ENCODE measurements around the gene MAP1B.

MAP1B gene

GRCh38 chr5:72194846-72195245, 87.6 kb downstream of the MAP1B start:
- DNase-seq (ENCODE audit: low spot score): no peak

GRCh38 chr5:72195581-72195980, 88.3 kb downstream of the MAP1B start:
- DNase-seq (ENCODE audit: low spot score): no peak

- DNase-seq (ENCODE audit: low spot score): no peak
Observed at GRCh38 chr5:72197393-72197792, 90.1 kb downstream of the MAP1B start.

GRCh38 chr5:72199681-72200080, 92.4 kb downstream of the MAP1B start:
- DNase-seq (ENCODE audit: low spot score): no peak

GRCh38 chr5:72202331-72202825, 95.1 kb downstream of the MAP1B start:
- DNase-seq (ENCODE audit: low spot score): no peak

GRCh38 chr5:72203251-72203845, 96.1 kb downstream of the MAP1B start:
- no peak for DNase-seq (ENCODE audit: low spot score)

GRCh38 chr5:72204946-72205345, 97.7 kb downstream of the MAP1B start:
- DNase-seq (ENCODE audit: low spot score): no peak

GRCh38 chr5:72205431-72206009, 98.2 kb downstream of the MAP1B start:
- no peak for DNase-seq (ENCODE audit: low spot score)

GRCh38 chr5:72206160-72206559, 98.9 kb downstream of the MAP1B start:
- no peak for DNase-seq (ENCODE audit: low spot score)

GRCh38 chr5:72206994-72207393, 99.7 kb downstream of the MAP1B start:
- DNase-seq (ENCODE audit: low spot score): no peak

- DNase-seq (ENCODE audit: low spot score): no peak
Observed at GRCh38 chr5:72208324-72208926, 101.2 kb downstream of the MAP1B start.

GRCh38 chr5:72209147-72210115, 102.2 kb downstream of the MAP1B start:
- no peak for DNase-seq (ENCODE audit: low spot score)

- no peak for DNase-seq (ENCODE audit: low spot score)
Observed at GRCh38 chr5:72210888-72211678, 103.8 kb downstream of the MAP1B start.

- DNase-seq (ENCODE audit: low spot score): no peak
Observed at GRCh38 chr5:72212171-72212570, 104.9 kb downstream of the MAP1B start.

GRCh38 chr5:72213482-72213881, 106.2 kb downstream of the MAP1B start:
- no peak for DNase-seq (ENCODE audit: low spot score)

- no peak for DNase-seq (ENCODE audit: low spot score)
Observed at GRCh38 chr5:72214168-72214567, 106.9 kb downstream of the MAP1B start.

GRCh38 chr5:72216756-72217155, 109.5 kb downstream of the MAP1B start:
- DNase-seq (ENCODE audit: low spot score): no peak

- DNase-seq (ENCODE audit: low spot score): no peak
Observed at GRCh38 chr5:72221099-72221498, 113.8 kb downstream of the MAP1B start.

GRCh38 chr5:72221541-72221940, 114.3 kb downstream of the MAP1B start:
- no peak for DNase-seq (ENCODE audit: low spot score)

GRCh38 chr5:72222521-72222920, 115.2 kb downstream of the MAP1B start:
- no peak for DNase-seq (ENCODE audit: low spot score)

GRCh38 chr5:72223371-72223770, 116.1 kb downstream of the MAP1B start:
- no peak for DNase-seq (ENCODE audit: low spot score)
